B cell (primary cell): ENCODE data around the gene COL4A5.

Experiments used
- CTCF ChIP-seq: fragments of 200-600 bp; IDR thresholded peaks from one replicate; pipeline ENCODE4 v1.8.0; 2022; ENCODE audit warnings: antibody characterized with exemption, mild to moderate bottlenecking
- EZH2 ChIP-seq: IDR thresholded peaks from 2 replicates; pipeline ENCODE4 v1.6.1; 2012; ENCODE audit warnings: borderline replicate concordance, low read depth, mild to moderate bottlenecking, moderate library complexity, low read length; ENCODE audit not compliant: insufficient read depth, poor library complexity, severe bottlenecking

- TF ChIP-seq CTCF, result no peak
- TF ChIP-seq EZH2, result no peak
These were observed 175.0 kb downstream of the COL4A5 start for GRCh38 chrX:108614616-108615015.
